GM19025 (cell line): ENCODE data around the gene POP7.
"Not testable (repeated sequence)": the region's sequence is repeated elsewhere in the genome, so short reads cannot be mapped to it uniquely, and the experiment has no call there.

Experiments used
- ATAC-seq: cut with Tn5 transposase; IDR thresholded peaks from one replicate; pipeline ENCODE4 v1.9.1; 2021; ENCODE audit warnings: mild to moderate bottlenecking, low read depth, moderate library complexity; ENCODE audit not compliant: unreplicated experiment

Gene POP7

DNA sequence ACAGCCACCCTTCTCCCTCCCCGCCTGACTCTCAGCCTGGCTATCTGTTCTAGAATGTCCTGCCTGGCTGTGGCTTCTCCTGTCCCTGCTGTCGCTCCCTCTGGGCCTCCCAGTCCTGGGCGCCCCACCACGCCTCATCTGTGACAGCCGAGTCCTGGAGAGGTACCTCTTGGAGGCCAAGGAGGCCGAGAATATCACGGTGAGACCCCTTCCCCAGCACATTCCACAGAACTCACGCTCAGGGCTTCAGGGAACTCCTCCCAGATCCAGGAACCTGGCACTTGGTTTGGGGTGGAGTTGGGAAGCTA, 15.5 kb downstream of the POP7 start:
- no peak for ATAC-seq

DNA sequence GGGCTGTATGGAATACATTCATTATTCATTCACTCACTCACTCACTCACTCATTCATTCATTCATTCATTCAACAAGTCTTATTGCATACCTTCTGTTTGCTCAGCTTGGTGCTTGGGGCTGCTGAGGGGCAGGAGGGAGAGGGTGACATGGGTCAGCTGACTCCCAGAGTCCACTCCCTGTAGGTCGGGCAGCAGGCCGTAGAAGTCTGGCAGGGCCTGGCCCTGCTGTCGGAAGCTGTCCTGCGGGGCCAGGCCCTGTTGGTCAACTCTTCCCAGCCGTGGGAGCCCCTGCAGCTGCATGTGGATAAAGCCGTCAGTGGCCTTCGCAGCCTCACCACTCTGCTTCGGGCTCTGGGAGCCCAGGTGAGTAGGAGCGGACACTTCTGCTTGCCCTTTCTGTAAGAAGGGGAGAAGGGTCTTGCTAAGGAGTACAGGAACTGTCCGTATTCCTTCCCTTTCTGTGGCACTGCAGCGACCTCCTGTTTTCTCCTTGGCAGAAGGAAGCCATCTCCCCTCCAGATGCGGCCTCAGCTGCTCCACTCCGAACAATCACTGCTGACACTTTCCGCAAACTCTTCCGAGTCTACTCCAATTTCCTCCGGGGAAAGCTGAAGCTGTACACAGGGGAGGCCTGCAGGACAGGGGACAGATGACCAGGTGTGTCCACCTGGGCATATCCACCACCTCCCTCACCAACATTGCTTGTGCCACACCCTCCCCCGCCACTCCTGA, 16.7 kb downstream of the POP7 start:
- ATAC-seq: no peak

DNA sequence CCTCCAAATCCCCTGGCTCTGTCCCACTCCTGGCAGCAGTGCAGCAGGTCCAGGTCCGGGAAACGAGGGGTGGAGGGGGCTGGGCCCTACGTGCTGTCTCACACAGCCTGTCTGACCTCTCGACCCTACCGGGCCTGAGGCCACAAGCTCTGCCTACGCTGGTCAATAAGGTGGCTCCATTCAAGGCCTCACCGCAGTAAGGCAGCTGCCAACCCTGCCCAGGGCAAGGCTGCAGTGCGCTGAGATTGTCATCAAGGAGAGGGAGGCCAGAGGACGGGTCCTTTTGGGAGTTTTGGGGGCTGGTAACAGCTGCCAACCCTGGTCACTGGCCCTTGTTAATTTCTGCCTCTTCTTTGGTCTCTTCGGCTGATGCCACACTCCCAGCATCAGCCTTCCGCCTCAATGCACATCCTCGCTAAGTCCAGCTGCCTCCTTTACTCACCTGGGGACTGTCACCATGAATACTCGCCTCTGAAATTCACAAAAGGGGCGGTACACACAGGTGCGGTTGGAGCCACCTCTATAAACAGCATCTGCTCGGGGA, 17.9 kb downstream of the POP7 start:
- no peak for ATAC-seq

DNA sequence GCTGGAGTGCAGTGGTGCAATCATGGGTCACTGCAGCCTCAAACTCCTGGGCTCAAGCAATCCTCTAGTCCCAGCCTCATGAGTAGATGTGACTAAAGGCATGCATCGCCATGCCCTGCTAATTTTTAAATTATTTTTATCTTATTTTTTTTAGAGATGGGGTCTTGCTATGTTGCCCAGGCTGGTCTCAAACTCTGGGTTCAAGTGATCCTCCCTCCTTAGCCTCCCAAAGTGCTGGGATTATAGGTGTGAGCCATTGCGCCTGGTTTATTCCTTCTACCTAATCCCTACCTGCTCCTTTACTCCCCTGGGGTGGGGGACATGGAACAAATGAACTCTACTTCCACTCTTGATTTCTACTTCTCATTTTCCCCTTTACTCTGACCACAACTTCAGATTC, 18.4 kb downstream of the POP7 start:
- ATAC-seq: not testable (repeated sequence)

DNA sequence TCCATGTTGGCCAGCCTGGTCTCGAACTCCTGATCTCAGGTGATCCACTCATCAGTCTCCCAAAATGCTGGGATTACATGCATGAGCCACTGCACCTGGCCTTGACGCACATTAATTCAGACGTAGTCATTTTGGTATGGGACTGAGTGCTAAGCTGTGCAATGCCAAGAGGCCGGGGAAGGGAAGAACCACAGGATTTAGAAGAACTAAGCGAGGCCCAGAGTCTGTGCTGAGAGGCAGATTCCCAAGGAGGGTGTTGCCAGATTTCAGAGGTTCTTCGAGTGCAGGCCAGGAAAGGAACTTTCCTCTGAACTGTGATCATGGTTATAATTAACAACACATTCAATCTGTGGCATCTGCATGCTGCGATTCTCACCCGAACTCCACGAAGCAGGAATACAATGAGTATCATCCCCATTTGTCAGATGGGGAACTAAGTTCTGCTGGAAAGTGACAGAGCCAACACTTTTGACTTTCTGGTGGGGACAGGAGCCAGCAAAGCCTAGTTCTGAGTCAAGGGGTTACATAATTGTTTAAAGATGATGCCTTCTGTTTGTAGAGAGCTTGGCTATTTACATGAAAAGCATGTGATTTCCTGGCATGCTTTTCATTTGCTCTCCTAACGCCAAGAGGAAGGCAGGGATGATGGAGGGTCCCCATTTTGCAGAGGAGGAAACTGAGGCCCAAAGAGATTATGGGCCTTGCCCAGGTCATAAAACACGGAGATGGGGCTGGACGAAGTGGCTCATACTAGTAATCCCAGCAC, 21.3 kb downstream of the POP7 start:
- no peak for ATAC-seq

DNA sequence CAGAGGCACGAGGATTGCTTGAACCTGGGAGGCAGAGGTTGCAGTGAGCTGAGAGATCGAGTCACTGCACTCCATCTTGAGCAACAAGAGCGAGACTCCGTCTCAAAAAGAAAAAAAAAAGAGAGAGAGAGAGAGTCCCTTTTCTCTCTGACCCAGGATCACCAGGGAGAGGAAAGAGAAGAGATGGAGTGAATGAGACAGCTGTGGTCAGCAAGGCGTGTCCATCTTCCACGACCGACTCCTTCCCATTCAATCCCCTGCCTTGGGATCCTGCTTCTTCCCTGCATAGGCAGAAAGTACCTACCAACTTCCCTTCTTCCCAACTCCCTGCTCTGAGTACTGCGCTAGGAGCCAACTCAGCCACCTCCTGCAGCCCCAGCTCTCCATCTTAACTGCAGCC, 22.3 kb downstream of the POP7 start:
- ATAC-seq: no peak

DNA sequence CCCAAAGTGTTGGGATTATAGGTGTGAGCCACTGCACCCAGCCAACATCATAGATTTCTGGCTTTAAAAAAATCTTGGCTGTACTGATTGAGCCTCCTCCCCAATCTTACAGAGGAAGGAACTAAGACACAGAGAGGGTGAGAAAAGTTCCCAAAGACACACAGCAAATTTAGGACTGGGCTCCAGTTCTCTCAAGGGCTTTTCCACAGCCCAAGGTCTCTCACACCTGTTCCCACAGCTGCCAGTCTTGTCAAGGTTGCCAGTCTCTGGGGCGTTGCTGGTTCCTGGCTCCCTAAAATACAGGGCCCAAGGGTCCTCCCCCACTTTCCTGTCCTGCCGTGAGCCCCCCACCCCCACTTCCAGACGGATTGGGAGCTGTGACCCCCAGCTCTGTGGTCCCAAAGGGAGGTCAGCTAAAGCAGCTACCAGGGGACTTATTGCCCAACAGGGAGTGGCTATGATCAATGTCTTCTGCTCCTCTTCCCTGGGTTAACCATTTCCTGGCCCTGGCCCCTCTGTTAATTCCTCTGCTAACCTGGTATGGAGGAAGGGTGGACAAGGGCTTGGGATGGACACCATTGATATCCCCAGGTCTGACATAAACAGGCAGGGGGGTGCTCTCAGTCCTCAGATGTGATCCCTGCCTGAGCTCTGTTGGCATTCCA, 24.3 kb downstream of the POP7 start:
- ATAC-seq: no peak

DNA sequence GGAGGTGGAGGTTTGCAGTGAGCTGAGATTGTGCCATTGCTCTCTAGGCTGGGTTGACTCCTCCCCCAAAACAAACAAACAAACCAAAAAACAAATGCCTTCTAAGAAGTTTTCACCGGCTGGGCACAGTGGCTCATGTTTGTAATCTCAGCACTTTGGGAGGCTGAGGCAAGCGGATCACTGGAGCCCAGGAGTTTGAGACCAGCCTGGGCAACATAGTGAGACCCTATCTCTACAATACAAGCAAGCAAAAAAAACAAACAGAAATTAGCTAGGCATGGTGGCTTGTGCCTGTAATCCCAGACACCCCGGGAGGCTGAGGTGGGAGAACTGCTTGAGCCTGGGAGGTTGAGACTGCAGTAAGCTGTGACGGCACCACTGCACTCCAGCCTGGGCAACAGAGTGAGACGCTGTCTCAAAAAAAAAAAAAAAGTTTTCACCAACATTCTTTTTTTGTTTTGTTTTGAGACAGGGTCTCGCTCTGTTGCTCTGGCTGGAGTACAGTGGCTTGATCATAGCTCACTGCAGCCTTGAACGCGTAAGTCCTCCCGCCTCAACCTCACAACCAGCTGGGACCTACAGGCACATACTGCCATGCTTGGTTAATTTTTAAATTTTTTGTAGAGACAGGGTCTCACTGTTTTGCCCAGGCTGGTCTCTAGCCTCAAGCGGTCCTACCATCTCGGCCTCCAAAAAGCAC, 26.2 kb downstream of the POP7 start:
- ATAC-seq: no peak

DNA sequence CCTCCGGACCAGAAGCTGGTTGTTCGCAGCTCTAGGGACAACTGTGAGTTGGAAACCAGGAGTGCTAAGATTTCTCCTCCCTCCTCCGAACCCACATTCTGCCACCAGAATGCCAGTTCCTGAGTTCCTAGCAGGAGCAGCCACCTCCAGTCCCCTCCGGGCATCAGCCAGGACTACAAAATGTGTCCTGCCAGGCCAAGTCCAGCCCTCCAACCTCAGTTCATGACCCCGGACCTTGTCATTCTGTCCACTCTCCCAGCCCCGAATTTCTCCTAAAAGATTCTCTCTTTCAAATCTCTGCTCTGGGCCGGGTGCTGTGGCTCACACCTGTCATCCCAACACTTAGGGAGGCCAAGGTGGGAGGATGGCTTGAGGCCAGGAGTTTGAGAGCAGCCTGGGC, 29.8 kb downstream of the POP7 start:
- ATAC-seq: no peak

DNA sequence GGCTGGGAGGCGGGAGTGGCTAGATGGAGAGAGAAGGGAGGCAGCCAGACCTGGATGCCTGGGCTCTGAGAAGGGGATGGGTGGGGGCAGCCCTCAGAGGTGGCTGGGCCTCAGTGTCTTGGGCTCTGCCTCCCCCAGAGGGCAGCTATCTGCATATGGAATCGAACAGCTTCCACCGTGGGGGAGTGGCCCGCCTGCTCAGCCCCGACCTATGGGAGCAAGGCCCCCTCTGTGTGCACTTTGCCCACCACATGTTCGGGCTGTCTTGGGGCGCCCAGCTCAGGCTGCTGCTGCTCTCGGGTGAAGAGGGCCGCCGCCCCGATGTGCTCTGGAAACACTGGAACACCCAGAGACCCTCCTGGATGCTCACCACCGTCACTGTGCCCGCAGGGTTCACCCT, 30.8 kb downstream of the POP7 start:
- no peak for ATAC-seq

DNA sequence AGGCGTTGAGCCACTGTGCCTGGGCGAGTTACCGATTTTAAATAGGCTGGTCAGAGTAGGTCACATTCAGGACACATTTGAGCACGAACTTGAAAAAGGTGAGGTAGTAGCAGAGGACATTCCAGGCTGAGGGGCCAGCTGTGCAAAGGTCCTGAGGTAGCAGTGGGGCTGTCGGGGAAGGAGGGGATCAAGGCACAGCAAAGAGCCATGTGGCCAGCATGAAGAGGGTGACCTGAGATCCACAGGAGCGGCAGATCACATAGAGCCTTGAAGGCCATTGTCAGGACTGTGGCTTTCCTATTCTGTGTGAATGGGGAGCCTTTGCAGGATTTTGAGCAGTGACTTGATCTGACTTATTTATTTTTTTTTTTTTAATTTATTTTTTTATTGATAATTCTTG, 34.0 kb downstream of the POP7 start:
- ATAC-seq: no peak

DNA sequence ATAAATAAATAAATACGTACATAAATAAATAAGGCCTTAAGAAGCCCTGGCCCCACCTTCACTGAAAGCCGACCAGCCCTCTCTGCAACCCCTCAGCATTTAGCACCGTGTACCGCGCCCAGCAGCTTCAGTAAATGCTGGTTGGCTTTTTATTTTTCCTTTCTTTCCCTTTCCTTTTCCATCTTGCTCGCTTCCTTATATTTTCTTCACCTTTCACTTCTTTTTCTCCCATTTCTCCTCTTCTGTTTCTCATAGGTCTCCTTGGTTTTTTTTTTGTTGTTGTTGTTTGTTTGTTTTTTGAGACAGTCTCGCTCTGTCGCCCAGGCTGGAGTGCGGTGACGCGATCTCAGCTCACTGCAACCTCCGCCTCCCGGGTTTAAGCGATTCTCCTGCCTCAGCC, 38.7 kb downstream of the POP7 start:
- no peak for ATAC-seq

DNA sequence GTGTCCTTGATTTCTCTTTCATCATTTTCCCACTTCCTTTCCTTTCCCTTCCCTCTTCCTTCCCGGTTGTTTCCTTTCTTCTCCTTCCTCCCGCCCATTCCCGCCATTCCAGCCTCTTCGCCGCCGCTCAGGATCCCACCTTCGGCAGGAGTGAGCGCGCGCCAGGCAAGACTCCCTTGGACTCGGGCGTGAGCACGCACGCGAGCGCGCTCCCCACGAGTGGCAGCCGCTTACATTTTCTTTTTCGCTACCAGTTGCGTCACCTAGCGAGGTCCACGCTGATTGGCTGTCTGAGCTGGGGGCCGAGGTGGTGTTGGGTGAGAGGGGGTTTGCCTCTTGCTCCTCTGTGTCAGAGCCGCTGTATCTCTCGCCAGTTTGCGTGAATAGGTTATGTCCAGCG, 39.3 kb downstream of the POP7 start:
- no peak for ATAC-seq

DNA sequence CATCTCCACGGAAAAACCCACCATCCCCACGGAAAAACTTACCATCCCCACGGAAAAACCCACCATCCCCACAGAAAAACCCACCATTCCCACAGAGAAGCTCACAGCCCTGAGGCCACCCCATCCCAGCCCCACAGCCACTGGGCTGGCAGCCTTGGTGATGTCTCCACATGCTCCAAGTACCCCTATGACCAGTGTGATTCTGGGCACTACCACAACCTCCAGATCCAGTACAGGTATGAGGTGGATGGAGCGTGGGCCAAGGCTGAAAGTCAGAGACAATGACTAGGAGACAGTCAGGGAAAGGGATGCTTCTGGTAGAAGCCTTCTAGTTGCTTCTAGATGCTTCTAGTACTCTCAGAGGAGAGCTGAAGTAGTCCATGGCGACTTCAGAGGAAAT, 47.1 kb downstream of the POP7 start:
- ATAC-seq: no peak

DNA sequence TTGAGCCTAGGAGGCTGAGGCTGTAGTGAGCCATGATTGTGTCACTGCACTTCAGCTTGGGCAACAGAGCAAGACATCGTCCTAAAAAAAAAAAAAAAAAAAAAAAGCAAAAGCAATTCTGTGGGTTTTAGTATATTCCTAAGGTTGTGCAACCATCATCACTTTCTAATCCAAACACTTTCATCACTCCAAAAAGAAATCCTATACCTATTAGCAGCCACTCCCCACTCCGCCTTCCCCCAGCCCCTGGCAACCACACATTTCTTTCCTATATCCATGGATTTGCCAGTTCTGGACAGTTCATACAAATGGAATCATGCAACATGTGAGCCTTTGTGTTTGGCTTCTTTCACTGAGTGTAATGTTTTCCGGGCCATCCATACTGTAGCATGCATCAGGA, 47.8 kb downstream of the POP7 start:
- ATAC-seq: no peak
